ENCODE measurements around the gene SESTD1.

The SESTD1 gene

DNA sequence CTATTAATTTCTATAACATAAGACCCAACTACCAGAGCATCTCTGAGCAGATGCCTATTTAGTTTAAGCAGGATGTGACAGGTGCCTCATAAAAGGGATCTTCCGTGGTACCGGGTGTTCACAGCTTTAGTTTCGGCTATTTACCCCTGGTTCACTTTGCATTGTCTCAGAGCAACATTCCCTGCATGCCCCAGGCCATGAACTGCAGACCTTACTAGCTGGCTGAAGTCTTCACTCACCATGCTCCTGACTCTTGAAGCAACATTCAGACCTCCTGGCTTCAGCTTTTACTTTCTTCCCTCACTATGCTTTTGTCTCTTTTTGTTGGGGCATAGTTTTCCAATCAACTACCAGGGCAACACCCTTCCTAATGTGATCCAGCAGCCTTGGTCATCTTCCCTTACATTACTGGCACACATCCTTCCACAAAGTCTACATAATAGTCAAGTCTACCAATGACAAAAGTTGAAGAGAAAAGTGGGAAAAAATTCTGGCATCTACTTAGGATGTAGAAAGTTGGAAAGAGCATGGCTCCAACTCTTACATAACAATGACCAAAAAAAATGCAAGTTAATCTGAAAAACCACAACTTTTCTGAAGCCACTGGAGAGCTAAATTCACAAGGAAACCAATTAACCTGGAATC, 99.2 kb downstream of the SESTD1 start:
- no peak for ATAC-seq
- no peak for TF ChIP-seq GLIS3 (CRISPR knock-in tag; IDR thresholded peaks at IDR 0.05)
- TF ChIP-seq, protein P1, sequence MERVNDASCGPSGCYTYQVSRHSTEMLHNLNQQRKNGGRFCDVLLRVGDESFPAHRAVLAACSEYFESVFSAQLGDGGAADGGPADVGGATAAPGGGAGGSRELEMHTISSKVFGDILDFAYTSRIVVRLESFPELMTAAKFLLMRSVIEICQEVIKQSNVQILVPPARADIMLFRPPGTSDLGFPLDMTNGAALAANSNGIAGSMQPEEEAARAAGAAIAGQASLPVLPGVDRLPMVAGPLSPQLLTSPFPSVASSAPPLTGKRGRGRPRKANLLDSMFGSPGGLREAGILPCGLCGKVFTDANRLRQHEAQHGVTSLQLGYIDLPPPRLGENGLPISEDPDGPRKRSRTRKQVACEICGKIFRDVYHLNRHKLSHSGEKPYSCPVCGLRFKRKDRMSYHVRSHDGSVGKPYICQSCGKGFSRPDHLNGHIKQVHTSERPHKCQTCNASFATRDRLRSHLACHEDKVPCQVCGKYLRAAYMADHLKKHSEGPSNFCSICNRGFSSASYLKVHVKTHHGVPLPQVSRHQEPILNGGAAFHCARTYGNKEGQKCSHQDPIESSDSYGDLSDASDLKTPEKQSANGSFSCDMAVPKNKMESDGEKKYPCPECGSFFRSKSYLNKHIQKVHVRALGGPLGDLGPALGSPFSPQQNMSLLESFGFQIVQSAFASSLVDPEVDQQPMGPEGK (CRISPR knock-in tag; IDR thresholded peaks at IDR 0.05; ENCODE audit: borderline replicate concordance) = no peak
- TF ChIP-seq TOX (CRISPR knock-in tag; IDR thresholded peaks at IDR 0.05; ENCODE audit: borderline replicate concordance) = no peak
- no peak for TF ChIP-seq ESRRG (CRISPR knock-in tag; IDR thresholded peaks at IDR 0.05)
- no peak for TF ChIP-seq ZC3H10 (CRISPR knock-in tag; IDR thresholded peaks at IDR 0.05)

DNA sequence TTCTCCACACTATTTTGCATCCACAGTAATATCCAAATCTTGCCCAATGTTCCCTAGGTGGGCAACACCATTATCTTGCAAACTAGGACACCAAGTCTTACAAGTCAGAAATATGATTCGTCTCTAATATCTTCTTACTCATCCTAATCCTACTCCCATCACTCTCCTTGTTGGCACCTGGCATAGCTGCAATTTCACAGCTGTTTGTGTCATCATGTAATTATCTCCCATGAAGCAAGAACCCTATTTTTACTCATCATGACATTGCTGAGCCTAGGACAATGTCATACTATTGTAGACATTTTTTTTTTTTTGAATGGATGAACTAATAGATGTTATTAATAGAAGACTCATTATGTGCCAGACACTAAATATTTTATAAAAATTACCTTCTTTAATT, 123.4 kb downstream of the SESTD1 start:
- no peak for ATAC-seq
- no peak for TF ChIP-seq ZFP3 (CRISPR knock-in tag; IDR thresholded peaks at IDR 0.05)

DNA sequence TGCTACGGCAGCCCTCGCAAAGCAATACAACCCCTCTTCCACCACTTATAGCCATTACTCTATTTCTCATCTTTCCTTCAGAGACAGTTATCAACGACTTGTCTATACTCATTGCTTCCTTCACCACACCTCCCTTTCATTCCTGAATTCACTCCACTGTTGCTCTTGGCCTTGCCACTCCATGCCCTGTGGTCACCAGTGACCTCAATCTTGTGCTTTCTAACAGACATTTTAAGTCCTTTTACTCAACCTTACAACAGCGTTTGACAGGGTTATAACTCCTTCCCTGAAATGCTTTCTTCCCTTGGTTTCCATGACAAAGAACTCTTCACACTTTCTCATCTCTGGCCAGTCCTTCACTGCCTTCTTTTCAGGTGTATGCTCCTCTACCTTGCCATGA, 124.1 kb downstream of the SESTD1 start:
- ATAC-seq = no peak
- no peak for TF ChIP-seq TOX (CRISPR knock-in tag; IDR thresholded peaks at IDR 0.05; ENCODE audit: borderline replicate concordance)

DNA sequence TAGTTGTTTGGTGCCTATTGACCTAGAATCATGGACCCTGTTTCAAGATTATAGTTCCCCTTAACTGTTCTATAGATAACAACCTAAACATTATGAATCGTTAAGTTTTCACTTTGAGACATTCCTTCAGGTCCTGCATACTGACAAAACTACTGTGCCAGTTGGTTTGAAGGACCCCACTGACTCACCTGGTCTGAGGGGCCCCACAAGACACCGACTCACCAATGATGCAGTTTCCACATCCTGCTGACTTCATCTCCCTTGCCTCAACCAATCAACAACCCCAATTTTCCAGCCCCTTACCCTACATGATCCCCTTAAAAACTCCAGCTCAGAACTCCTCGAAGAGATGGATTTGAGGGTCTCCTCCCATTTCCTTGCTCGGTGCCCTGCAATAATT, 125.1 kb downstream of the SESTD1 start:
- TF ChIP-seq ZNF70 (CRISPR knock-in tag; IDR thresholded peaks at IDR 0.05) (no peak), SNAI2 (CRISPR knock-in tag; IDR thresholded peaks at IDR 0.05) (no peak)
- TF ChIP-seq, protein P2, sequence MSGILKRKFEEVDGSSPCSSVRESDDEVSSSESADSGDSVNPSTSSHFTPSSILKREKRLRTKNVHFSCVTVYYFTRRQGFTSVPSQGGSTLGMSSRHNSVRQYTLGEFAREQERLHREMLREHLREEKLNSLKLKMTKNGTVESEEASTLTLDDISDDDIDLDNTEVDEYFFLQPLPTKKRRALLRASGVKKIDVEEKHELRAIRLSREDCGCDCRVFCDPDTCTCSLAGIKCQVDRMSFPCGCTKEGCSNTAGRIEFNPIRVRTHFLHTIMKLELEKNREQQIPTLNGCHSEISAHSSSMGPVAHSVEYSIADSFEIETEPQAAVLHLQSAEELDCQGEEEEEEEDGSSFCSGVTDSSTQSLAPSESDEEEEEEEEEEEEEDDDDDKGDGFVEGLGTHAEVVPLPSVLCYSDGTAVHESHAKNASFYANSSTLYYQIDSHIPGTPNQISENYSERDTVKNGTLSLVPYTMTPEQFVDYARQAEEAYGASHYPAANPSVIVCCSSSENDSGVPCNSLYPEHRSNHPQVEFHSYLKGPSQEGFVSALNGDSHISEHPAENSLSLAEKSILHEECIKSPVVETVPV (CRISPR knock-in tag; IDR thresholded peaks at IDR 0.05) = no peak

DNA sequence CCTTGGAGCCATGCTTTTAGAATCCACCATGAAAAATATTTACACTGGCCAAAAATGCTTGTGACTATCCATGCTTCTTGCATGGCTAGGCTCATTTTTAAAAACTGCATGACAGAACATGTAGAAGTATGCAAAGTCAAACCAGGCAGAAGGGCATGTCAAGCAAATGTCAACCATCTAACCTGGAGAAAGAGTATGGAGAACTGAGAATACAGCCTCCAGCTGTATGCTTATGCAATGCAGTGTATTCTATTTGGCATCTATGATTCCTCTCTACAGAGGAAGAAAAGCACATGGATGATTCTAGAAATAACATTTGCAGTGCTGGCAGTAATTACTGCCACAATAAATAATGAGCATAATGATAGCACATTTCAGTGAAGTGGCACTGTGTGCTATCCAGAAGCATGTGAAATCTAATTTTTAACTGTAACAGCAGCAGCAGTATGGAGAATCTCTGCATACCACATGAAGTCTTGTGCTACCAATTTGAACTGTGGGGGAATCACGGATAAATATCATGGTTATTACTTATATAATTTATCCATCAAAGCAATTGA, 127.4 kb downstream of the SESTD1 start:
- peak; percentile 42; the same call in 1 of the 2 replicates for TF ChIP-seq TCF4 (CRISPR knock-in tag; IDR thresholded peaks at IDR 0.05; ENCODE audit: borderline replicate concordance)
- no peak for TF ChIP-seq ESRRG (CRISPR knock-in tag; IDR thresholded peaks at IDR 0.05)
- TF ChIP-seq, protein P3, sequence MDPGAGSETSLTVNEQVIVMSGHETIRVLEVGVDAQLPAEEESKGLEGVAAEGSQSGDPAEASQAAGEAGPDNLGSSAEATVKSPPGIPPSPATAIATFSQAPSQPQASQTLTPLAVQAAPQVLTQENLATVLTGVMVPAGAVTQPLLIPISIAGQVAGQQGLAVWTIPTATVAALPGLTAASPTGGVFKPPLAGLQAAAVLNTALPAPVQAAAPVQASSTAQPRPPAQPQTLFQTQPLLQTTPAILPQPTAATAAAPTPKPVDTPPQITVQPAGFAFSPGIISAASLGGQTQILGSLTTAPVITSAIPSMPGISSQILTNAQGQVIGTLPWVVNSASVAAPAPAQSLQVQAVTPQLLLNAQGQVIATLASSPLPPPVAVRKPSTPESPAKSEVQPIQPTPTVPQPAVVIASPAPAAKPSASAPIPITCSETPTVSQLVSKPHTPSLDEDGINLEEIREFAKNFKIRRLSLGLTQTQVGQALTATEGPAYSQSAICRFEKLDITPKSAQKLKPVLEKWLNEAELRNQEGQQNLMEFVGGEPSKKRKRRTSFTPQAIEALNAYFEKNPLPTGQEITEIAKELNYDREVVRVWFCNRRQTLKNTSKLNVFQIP (CRISPR knock-in tag; IDR thresholded peaks at IDR 0.05; ENCODE audit: borderline replicate concordance, low read depth) = no peak

More for the DNA sequence above, 125.1 kb downstream of the SESTD1 start:
- ATAC-seq = no peak

DNA sequence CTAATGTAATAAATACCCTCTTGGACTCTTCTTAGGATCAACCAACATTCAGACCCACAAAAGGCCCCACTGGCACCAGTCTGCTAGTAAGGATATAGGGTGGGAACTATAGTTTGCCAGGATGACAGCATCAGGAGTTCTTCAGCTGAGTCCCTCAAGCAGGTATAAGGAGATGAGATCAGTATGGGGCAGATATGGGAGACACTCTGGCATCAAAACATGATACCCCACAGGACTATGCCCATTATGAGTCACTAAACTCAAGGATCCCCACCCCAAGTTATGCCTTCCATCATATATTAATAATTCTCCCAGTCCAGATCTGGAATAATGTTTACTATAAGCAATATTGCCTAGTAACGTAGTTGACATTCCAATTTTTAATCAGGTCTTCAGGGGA, 131.6 kb downstream of the SESTD1 start:
- no peak for TF ChIP-seq BACH2 (CRISPR knock-in tag; IDR thresholded peaks at IDR 0.05; ENCODE audit: borderline replicate concordance)
- no peak for TF ChIP-seq OSR1 (CRISPR knock-in tag; IDR thresholded peaks at IDR 0.05)
- TF ChIP-seq TCF4 (CRISPR knock-in tag; IDR thresholded peaks at IDR 0.05; ENCODE audit: borderline replicate concordance) = no peak
- TF ChIP-seq, protein P4, sequence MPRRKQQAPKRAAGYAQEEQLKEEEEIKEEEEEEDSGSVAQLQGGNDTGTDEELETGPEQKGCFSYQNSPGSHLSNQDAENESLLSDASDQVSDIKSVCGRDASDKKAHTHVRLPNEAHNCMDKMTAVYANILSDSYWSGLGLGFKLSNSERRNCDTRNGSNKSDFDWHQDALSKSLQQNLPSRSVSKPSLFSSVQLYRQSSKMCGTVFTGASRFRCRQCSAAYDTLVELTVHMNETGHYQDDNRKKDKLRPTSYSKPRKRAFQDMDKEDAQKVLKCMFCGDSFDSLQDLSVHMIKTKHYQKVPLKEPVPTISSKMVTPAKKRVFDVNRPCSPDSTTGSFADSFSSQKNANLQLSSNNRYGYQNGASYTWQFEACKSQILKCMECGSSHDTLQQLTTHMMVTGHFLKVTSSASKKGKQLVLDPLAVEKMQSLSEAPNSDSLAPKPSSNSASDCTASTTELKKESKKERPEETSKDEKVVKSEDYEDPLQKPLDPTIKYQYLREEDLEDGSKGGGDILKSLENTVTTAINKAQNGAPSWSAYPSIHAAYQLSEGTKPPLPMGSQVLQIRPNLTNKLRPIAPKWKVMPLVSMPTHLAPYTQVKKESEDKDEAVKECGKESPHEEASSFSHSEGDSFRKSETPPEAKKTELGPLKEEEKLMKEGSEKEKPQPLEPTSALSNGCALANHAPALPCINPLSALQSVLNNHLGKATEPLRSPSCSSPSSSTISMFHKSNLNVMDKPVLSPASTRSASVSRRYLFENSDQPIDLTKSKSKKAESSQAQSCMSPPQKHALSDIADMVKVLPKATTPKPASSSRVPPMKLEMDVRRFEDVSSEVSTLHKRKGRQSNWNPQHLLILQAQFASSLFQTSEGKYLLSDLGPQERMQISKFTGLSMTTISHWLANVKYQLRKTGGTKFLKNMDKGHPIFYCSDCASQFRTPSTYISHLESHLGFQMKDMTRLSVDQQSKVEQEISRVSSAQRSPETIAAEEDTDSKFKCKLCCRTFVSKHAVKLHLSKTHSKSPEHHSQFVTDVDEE (CRISPR knock-in tag; IDR thresholded peaks at IDR 0.05) = no peak
- TF ChIP-seq, protein P1 (CRISPR knock-in tag; IDR thresholded peaks at IDR 0.05; ENCODE audit: borderline replicate concordance) = no peak
- no peak for TF ChIP-seq ZFP3 (CRISPR knock-in tag; IDR thresholded peaks at IDR 0.05)
- TF ChIP-seq SNAI2 (CRISPR knock-in tag; IDR thresholded peaks at IDR 0.05) = no peak
- TF ChIP-seq, protein P3 (CRISPR knock-in tag; IDR thresholded peaks at IDR 0.05; ENCODE audit: borderline replicate concordance, low read depth) = no peak
- TF ChIP-seq CSDC2 (CRISPR knock-in tag; IDR thresholded peaks at IDR 0.05) = no peak
- no peak for TF ChIP-seq ZC3H10 (CRISPR knock-in tag; IDR thresholded peaks at IDR 0.05)
- TF ChIP-seq ZNF8 (CRISPR knock-in tag; IDR thresholded peaks at IDR 0.05) = no peak
- ATAC-seq = no peak

More for the DNA sequence above, 127.4 kb downstream of the SESTD1 start:
- ATAC-seq = no peak

All from SK-N-SH treated with all-trans-retinoic acid at 6 μM for 48 hours (cell line).